OCI-LY1 (cell line): Measurements from ENCODE around the gene SNED1.

ENCODE experiments used
- CTCF ChIP-seq: fragments of 200-600 bp; sonication (generic), shearing (Covaris generic); IDR thresholded peaks from 2 replicates; pipeline ENCODE4 v1.5.1; 2017; ENCODE audit warnings: mild to moderate bottlenecking, antibody characterized with exemption, low read length, moderate library complexity, mixed read lengths
- EZH2 ChIP-seq: fragments of 200-600 bp; sonication (generic), shearing (Covaris generic); IDR thresholded peaks from 2 replicates; pipeline ENCODE4 v1.8.0; 2017; ENCODE audit warnings: borderline replicate concordance, mixed run types, mild to moderate bottlenecking, antibody characterized with exemption, low read length, moderate library complexity, mixed read lengths

GRCh38 chr2:241120440-241120839, 122.0 kb downstream of the SNED1 start:
- TF ChIP-seq CTCF (no peak), EZH2 (no peak)
